Measurements from ENCODE around the gene HTT. TPM values are rescaled to one million over a fixed set of nuclear protein-coding genes. Genes with fewer than 3 reads are reported as not detected.

The HTT gene
- total RNA-seq, 4 donors from 2014 or later = 37.5 to 119 (median 48.7) TPM

GRCh38 chr4:3073158-3074077 is 1.1 kb upstream of the HTT start:
- H3K4me3 ChIP-seq = peak overlapping the region; percentile 64 to 92 (median 86)
- 0% methylated on average over 6 to 17 of the region's 54 CpGs for WGBS, 2 donors
- no peak for DNase-seq
- no peaks in the 10 kb centered on the region for H3K27me3 ChIP-seq
- H3K9me3 ChIP-seq = no peaks in the 10 kb centered on the region
- H3K4me1 ChIP-seq = peaks cover 5 to 42% (median 16%) of the 10 kb centered on the region in 3 donors
- TF ChIP-seq POLR2A (IDR thresholded peaks at IDR 0.05) (no peak), CTCF (IDR thresholded peaks at IDR 0.05) (peak in 1 of 6 experiments; percentile 13)
- no peaks in the 10 kb centered on the region for H3K36me3 ChIP-seq
- intact Hi-C loops (cut with DNase I) = no loop called here
- H3K27ac ChIP-seq = peak overlapping the region; percentile 85 to 97 (median 92)

- peak in 1 of 4 donors; percentile 38 for TF ChIP-seq POLR2A (IDR thresholded peaks at IDR 0.05)
- TF ChIP-seq CTCF (IDR thresholded peaks at IDR 0.05) = no peak
- Histone ChIP-seq H3K36me3 (no peaks in the 10 kb centered on the region), H3K27ac (peak overlapping the region; percentile 88 to 97 (median 95)), H3K9me3 (no peaks in the 10 kb centered on the region), H3K27me3 (no peaks in the 10 kb centered on the region), H3K4me1 (peaks cover 5 to 46% (median 16%) of the 10 kb centered on the region in 3 donors), H3K4me3 (peak overlapping the region; percentile 84 to 92 (median 90))
- 0 to 2% methylated on average over 4 to 12 of the region's 60 CpGs for WGBS, 2 donors
- intact Hi-C loops (cut with DNase I) = no loop called here
- no peak for DNase-seq
Measured at GRCh38 chr4:3074846-3075651, 568 bp downstream of the HTT start.

GRCh38 chr4:3075652-3075981 is 1.1 kb downstream of the HTT start:
- peak overlapping the region; percentile 88 to 97 (median 95) for H3K27ac ChIP-seq
- H3K4me3 ChIP-seq = peak overlapping the region; percentile 84 to 92 (median 90)
- H3K9me3 ChIP-seq = no peaks in the 10 kb centered on the region
- intact Hi-C loops (cut with DNase I) = no loop called here
- H3K27me3 ChIP-seq = no peaks in the 10 kb centered on the region
- no peak for DNase-seq
- WGBS, 2 donors = 1 to 4% methylated on average over 7 of the region's 8 CpGs
- no peaks in the 10 kb centered on the region for H3K36me3 ChIP-seq
- TF ChIP-seq CTCF (IDR thresholded peaks at IDR 0.05) (no peak), POLR2A (IDR thresholded peaks at IDR 0.05) (no peak)
- peaks cover 5 to 46% (median 16%) of the 10 kb centered on the region in 3 donors for H3K4me1 ChIP-seq

- TF ChIP-seq CTCF (IDR thresholded peaks at IDR 0.05) = no peak
- no peak for TF ChIP-seq POLR2A (IDR thresholded peaks at IDR 0.05)
- Histone ChIP-seq H3K9me3 (no peaks in the 10 kb centered on the region), H3K27ac (no peak overlapping the region), H3K27me3 (no peaks in the 10 kb centered on the region), H3K36me3 (no peaks in the 10 kb centered on the region), H3K4me1 (peaks cover 5 to 61% (median 16%) of the 10 kb centered on the region in 3 donors), H3K4me3 (no peak overlapping the region)
- intact Hi-C loops (cut with DNase I) = no loop called here
- no peak for DNase-seq
- WGBS, 2 donors = 63 to 66% methylated on average over 2 of the region's 2 CpGs
Measured at GRCh38 chr4:3077796-3078195, 3.3 kb downstream of the HTT start.

GRCh38 chr4:3079694-3080123 is 5.2 kb downstream of the HTT start:
- H3K4me1 ChIP-seq = peaks cover 0 to 61% (median 11%) of the 10 kb centered on the region in 3 donors
- H3K9me3 ChIP-seq = no peaks in the 10 kb centered on the region
- H3K4me3 ChIP-seq = no peak overlapping the region
- no peaks in the 10 kb centered on the region for H3K27me3 ChIP-seq
- no peak for DNase-seq
- intact Hi-C loops (cut with DNase I) = no loop called here
- 78 to 79% methylated on average over 6 of the region's 6 CpGs for WGBS, 2 donors
- H3K27ac ChIP-seq = no peak overlapping the region
- no peak for TF ChIP-seq CTCF (IDR thresholded peaks at IDR 0.05)
- no peak for TF ChIP-seq POLR2A (IDR thresholded peaks at IDR 0.05)
- no peaks in the 10 kb centered on the region for H3K36me3 ChIP-seq

Data from esophagus squamous epithelium (tissue), 5 donors.